Measurements from ENCODE around the gene LSP1. TPM values are rescaled to one million over a fixed set of nuclear protein-coding genes. Genes with fewer than 3 reads are reported as not detected.

The LSP1 gene
- total RNA-seq, 3 donors from 2014 or later, result 21.4 to 36.0 (median 23.6) TPM

DNA sequence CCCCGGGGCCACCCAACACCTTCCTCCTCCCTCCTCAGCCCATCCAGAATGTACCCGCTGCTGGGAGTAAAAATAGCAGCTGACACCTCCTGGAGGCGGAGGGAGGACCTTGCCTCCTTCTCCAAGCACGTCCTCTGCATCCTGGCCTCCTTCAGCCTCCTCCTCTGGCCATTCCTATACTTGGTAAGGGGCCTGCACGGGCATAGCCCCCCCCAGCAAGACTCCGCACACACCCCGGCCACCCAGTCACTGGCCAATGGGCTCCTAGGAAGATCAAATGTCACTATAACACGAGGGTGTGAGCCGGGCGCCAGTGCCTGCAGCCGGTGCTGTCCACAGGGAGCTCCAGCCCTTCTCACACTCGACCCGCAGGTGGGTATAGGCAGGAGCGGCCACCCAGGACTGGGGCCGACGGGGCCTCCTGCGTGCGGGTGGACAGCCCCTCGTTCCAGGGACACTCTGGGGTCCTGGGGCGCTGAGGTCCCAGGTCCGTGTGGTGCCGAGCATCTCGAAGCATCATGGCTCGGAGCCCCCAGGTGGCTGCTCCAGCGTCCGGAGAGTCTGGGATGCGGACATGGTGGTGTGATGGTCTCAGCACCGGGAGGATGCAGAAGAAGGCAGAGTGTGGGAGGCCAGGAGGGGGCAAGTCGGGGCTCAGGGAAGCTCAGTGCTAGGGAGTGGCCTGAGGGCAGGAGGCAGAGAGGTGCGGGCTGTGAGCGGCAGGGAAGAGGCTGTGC, 66.7 kb downstream of the LSP1 start, which contains the start of gene TNNT3:
Gene TNNT3 (plus strand): TSS at position 313 of the 737 bp plus-strand sequence. CDS start 3,172 bp downstream, outside the sequence.
- TF ChIP-seq, protein P1, sequence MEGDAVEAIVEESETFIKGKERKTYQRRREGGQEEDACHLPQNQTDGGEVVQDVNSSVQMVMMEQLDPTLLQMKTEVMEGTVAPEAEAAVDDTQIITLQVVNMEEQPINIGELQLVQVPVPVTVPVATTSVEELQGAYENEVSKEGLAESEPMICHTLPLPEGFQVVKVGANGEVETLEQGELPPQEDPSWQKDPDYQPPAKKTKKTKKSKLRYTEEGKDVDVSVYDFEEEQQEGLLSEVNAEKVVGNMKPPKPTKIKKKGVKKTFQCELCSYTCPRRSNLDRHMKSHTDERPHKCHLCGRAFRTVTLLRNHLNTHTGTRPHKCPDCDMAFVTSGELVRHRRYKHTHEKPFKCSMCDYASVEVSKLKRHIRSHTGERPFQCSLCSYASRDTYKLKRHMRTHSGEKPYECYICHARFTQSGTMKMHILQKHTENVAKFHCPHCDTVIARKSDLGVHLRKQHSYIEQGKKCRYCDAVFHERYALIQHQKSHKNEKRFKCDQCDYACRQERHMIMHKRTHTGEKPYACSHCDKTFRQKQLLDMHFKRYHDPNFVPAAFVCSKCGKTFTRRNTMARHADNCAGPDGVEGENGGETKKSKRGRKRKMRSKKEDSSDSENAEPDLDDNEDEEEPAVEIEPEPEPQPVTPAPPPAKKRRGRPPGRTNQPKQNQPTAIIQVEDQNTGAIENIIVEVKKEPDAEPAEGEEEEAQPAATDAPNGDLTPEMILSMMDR (IDR thresholded peaks at IDR 0.05), result no peak
- TF ChIP-seq POLR2AphosphoS5 (IDR thresholded peaks at IDR 0.05) (no peak), POLR2A (IDR thresholded peaks at IDR 0.05) (no peak)
- Histone ChIP-seq H3K27ac (peak within 1 kb of the TSS; percentile 25 to 93), H3K27me3 (no peaks in the 10 kb centered on the region), H3K36me3 (no peaks in the 10 kb centered on the region), H3K4me1 (no peaks in the 10 kb centered on the region), H3K4me3 (no peak within 1 kb of the TSS), H3K9me3 (no peaks in the 10 kb centered on the region)
- DNase-seq (ENCODE audit: low spot score in 2 of 2), result no peak
- intact Hi-C loops (cut with DNase I; ENCODE audit: low total_unique reads), result no loop called here

DNA sequence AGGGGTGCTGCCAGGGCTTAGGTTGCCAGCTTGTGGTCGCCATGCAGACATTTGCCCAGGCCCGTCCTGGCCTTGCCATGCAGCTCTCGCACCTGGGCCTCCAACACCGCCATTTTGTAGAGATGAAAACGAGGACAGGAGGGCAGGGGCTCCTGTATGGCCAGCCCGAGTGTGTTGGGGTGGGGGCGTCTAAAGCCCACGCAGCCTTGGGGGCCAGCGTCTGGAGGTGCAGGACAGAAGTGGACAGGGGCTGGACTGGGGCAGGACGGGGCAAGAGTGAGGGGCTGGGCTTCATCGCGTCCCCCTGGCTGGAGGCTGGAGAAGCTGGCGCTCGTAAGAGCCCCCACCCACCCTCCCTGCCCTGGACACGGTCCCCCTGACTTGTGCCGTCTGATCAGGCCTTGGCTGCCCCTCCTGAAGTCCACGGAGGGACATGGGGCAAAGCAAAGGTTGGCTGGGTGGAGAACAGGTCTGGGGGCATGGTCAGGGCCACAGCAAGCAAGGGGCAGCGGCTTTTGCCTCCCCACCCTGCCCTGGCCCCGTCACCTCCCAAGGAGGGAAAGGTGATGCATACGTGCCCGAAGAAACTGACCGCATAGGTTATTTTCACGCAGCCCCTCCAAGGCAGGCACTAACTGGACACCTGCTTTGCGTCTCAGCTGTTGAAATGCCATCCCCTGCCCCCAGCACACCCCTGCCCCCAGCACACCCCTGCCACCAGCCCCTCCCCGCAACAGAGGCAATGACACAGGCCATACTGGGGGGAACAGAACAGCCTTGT, 67.4 kb downstream of the LSP1 start:
- DNase-seq (ENCODE audit: low spot score in 2 of 2), result no peak
- H3K9me3 ChIP-seq, result no peaks in the 10 kb centered on the region
- H3K36me3 ChIP-seq, result no peaks in the 10 kb centered on the region
- no peaks in the 10 kb centered on the region for H3K27me3 ChIP-seq
- H3K4me3 ChIP-seq, result no peak overlapping the region
- H3K27ac ChIP-seq, result peak overlapping the region; percentile 41 to 93
- intact Hi-C loops (cut with DNase I; ENCODE audit: low total_unique reads), result no loop called here
- TF ChIP-seq, protein P1 (IDR thresholded peaks at IDR 0.05), result no peak
- TF ChIP-seq POLR2AphosphoS5 (IDR thresholded peaks at IDR 0.05) (no peak), POLR2A (IDR thresholded peaks at IDR 0.05) (no peak)
- no peaks in the 10 kb centered on the region for H3K4me1 ChIP-seq

DNA sequence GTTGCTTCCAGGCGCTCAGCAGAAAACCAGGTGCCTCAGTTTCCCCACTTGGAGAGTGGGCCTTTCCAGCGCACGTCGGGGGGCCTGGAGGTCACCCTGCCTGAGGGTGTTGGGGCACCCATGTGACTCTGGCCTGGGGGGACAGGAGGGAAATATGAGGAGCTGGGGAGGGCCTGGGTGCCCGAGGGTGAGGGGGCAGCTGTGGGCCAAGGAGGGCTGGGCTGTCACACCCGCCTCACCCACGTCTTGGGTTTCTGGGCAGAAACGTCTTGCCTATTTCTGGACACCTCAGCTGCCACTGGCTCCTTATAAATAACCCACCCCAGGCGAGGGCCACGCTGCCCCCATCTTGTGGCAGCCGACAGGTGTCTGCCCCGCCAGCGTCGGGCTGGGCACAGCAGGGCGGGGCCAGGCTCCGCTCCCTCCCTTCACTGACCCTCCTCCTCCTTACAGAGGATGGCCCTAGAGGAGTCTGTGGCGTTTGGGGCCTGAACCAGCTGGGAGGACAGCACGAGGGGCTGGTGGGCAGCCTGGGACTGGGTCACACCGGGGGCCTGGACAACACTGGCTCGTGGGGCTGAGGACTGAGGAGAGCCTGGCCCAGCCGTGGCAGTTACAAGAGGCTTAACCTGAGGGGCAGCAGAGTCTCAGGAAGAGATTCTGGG, 68.2 kb downstream of the LSP1 start:
- peak overlapping the region; percentile 41 to 93 for H3K27ac ChIP-seq
- intact Hi-C loops (cut with DNase I; ENCODE audit: low total_unique reads), result no loop called here

DNA sequence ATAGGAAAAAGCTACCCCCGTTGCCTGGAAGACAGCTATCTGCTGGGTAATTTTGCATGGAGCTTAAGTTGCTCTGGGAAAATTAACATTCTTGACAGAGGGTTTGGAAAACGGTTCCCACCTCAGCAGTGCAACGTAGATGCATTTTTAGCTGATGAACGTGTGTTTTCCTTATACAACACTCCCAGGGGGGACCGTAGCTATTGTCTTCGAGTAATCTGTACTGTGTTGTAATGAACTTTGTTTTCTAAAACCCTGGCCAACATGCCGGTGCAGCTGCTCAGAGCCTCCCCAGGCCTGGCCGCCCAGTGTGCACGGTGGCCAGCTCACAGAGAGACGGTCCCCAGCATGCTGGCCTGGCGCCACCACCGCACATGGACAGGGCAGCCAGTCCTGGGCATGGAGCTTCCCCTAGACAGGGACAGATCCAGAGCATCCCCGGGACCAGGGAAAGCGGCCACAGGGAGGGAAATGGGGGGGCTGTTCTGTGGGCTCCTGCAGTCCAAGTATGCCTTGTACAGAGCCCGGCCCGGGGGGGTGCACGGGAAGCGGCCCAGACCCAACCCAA, 68.8 kb downstream of the LSP1 start:
- no peak overlapping the region for H3K4me3 ChIP-seq
- no peak for DNase-seq (ENCODE audit: low spot score in 2 of 2)
- no peaks in the 10 kb centered on the region for H3K9me3 ChIP-seq
- no peaks in the 10 kb centered on the region for H3K36me3 ChIP-seq
- no peaks in the 10 kb centered on the region for H3K4me1 ChIP-seq
- H3K27ac ChIP-seq, result peak overlapping the region; percentile 41 to 93
- TF ChIP-seq, protein P1 (IDR thresholded peaks at IDR 0.05), result no peak
- TF ChIP-seq POLR2A (IDR thresholded peaks at IDR 0.05) (no peak), POLR2AphosphoS5 (IDR thresholded peaks at IDR 0.05) (no peak)
- intact Hi-C loops (cut with DNase I; ENCODE audit: low total_unique reads), result no loop called here
- no peaks in the 10 kb centered on the region for H3K27me3 ChIP-seq

More for the DNA sequence above, 68.2 kb downstream of the LSP1 start:
- H3K9me3 ChIP-seq, result no peaks in the 10 kb centered on the region
- TF ChIP-seq POLR2A (IDR thresholded peaks at IDR 0.05) (no peak), POLR2AphosphoS5 (IDR thresholded peaks at IDR 0.05) (no peak)
- TF ChIP-seq, protein P1 (IDR thresholded peaks at IDR 0.05), result no peak
- no peak for DNase-seq (ENCODE audit: low spot score in 2 of 2)
- no peaks in the 10 kb centered on the region for H3K4me1 ChIP-seq
- no peak overlapping the region for H3K4me3 ChIP-seq
- no peaks in the 10 kb centered on the region for H3K27me3 ChIP-seq
- no peaks in the 10 kb centered on the region for H3K36me3 ChIP-seq
